Measurements from ENCODE around the gene ZNF569. TPM values are rescaled to one million over a fixed set of nuclear protein-coding genes. Genes with fewer than 3 reads are reported as not detected.

ZNF569 gene
- total RNA-seq, 1 donor from 2014 or later: 3.7 TPM

GRCh38 chr19:37361994-37362393, 105.2 kb downstream of the ZNF569 start:
- intact Hi-C loops (cut with DNase I): no loop called here
- H3K4me3 ChIP-seq: no peak overlapping the region
- no peak for TF ChIP-seq CTCF (IDR thresholded peaks at IDR 0.05)
- no peak for TF ChIP-seq POLR2AphosphoS5 (IDR thresholded peaks at IDR 0.05; ENCODE audit: insufficient read depth in 1 of 2, low read depth in 1 of 2)
- no peak for TF ChIP-seq POLR2A (IDR thresholded peaks at IDR 0.05)
- H3K36me3 ChIP-seq: peaks cover 4 to 72% of the 10 kb centered on the region in 2 donors
- DNase-seq (ENCODE audit: extremely low spot score in 2 of 2): no peak
- H3K27ac ChIP-seq: no peak overlapping the region
- H3K9me3 ChIP-seq: peaks cover 6% of the 10 kb centered on the region
- H3K27me3 ChIP-seq: no peaks in the 10 kb centered on the region
- no peaks in the 10 kb centered on the region for H3K4me1 ChIP-seq

Other genes starting within 250 kb of the ZNF569 start
- 6.4 TPM for gene ZNF383, start 249.2 kb downstream of the ZNF569 start, total RNA-seq
- gene ZNF527, start 96.3 kb downstream of the ZNF569 start, total RNA-seq: 18.2 TPM
- gene ZNF570, start 1.9 kb upstream of the ZNF569 start, total RNA-seq: 5.2 TPM
- gene ZNF793, start 39.5 kb upstream of the ZNF569 start, total RNA-seq: 3.7 TPM
- 2.9 TPM for gene ZNF571, start 127.3 kb upstream of the ZNF569 start, total RNA-seq
- 6.4 TPM for gene ZNF540, start 127.4 kb upstream of the ZNF569 start, total RNA-seq
- 17.2 TPM for gene ZFP30, start 188.0 kb upstream of the ZNF569 start, total RNA-seq